Colonic mucosa (tissue), 4 donors: ENCODE data around the gene RREB1. TPM values are rescaled to one million over a fixed set of nuclear protein-coding genes. Genes with fewer than 3 reads are reported as not detected.

Experiments
- DNase-seq: peaks from one replicate; pipeline ENCODE4 v3.0.0-alpha.2; 2020
- H3K27ac ChIP-seq: fragments of 200-600 bp; one replicate; pipeline ENCODE4 v1.8.0; 2021
- H3K27me3 ChIP-seq: fragments of 200-600 bp; one replicate; pipeline ENCODE4 v1.8.0; 2021
- H3K36me3 ChIP-seq: fragments of 200-600 bp; one replicate; pipeline ENCODE4 v1.8.0; 2021
- H3K4me1 ChIP-seq: fragments of 200-600 bp; one replicate; pipeline ENCODE4 v1.8.0; 2021; ENCODE audit warnings: mild to moderate bottlenecking
- H3K4me3 ChIP-seq: fragments of 200-600 bp; one replicate; pipeline ENCODE4 v1.8.0; 2021
- H3K9ac ChIP-seq, 2 donors: one replicate each; pipeline ENCODE4 v1.7.0; 2013; ENCODE audit warnings: control low read depth in 2 of 2, low read depth in 2 of 2, low read length in 2 of 2
- H3K9me3 ChIP-seq: fragments of 200-600 bp; one replicate; pipeline ENCODE4 v1.8.0; 2021
- intact Hi-C: fragments of 100-400 bp; cut with DNase I; formaldehyde crosslinking; loops from one replicate; pipeline ENCODE4 v1.14.1; 2022
- total RNA-seq, 2 donors: library from RNA; stranded (reverse); fragmentation: NEBNext Ultra II Directional in 1 of 2; extraction: Animal tissue kit (Norgen Biotek cat#: 25700) in 1 of 2; gene quantifications; one replicate each; pipeline ENCODE4 v1.2.1, GENCODE V29; 2021
- TF ChIP-seq, protein P1 (sequence below): fragments of 200-600 bp; IDR thresholded peaks from one replicate; pipeline ENCODE4 v1.8.0; 2022; ENCODE audit warnings: antibody characterized with exemption, mild to moderate bottlenecking
- donor health status: healthy.
- donor health status: DM: no; HTN: no; CAD: no.
- donor health status: DM: no; HTN: no; CAD: no.

Gene RREB1
- total RNA-seq, 2 donors from 2014 or later, result 79.0 to 81.3 TPM

DNA sequence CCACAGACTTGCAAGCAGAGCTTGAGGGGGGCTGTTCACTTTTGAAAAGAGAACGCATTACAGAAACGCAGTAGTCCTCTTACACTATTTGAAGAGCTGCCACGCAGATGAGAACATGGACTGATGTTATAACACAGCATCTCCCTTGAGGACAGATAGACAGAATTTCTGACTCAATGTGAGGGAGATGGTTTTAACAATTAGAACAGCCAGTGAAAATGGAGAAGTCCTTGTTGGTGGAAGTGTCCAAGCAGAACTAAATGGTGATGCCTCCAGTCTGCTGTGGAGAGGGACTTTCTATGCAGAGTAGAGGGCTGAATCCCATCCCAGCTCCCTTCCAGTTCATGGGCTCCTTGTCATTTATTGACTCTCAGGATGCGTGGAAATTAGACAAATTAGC is 100.0 kb downstream of the RREB1 start:
- H3K36me3 ChIP-seq, result peaks cover 21% of the 10 kb centered on the region
- no peaks in the 10 kb centered on the region for H3K4me1 ChIP-seq
- TF ChIP-seq, protein P1, sequence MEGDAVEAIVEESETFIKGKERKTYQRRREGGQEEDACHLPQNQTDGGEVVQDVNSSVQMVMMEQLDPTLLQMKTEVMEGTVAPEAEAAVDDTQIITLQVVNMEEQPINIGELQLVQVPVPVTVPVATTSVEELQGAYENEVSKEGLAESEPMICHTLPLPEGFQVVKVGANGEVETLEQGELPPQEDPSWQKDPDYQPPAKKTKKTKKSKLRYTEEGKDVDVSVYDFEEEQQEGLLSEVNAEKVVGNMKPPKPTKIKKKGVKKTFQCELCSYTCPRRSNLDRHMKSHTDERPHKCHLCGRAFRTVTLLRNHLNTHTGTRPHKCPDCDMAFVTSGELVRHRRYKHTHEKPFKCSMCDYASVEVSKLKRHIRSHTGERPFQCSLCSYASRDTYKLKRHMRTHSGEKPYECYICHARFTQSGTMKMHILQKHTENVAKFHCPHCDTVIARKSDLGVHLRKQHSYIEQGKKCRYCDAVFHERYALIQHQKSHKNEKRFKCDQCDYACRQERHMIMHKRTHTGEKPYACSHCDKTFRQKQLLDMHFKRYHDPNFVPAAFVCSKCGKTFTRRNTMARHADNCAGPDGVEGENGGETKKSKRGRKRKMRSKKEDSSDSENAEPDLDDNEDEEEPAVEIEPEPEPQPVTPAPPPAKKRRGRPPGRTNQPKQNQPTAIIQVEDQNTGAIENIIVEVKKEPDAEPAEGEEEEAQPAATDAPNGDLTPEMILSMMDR, result no peak
- intact Hi-C loops, result no loop called here
- H3K27ac ChIP-seq, result no peak overlapping the region
- no peaks in the 10 kb centered on the region for H3K9me3 ChIP-seq
- no peak for DNase-seq
- H3K4me3 ChIP-seq, result no peak overlapping the region
- H3K9ac ChIP-seq, result no peak overlapping the region
- H3K27me3 ChIP-seq, result no peaks in the 10 kb centered on the region

DNA sequence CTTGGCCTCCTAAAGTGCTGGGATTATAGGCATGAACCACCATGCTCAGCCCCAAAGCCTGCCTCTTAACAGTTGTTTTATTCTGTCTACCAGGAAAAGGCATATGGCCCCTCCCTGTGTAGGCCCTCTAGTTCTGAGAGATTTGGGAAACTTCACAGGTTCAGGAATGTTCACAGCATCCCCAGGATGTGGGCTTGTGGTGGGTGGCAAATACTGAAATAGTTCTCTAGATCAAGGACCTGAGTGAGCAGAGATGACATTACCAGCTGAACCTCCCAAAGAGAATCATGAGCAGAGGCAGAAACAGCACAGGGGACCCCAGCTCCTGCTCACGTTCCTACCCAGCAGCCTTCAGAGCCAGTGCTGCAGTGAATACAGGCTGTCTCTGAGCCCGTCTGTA is 105.7 kb downstream of the RREB1 start:
- H3K4me1 ChIP-seq, result no peaks in the 10 kb centered on the region
- no peak for DNase-seq
- H3K9me3 ChIP-seq, result no peaks in the 10 kb centered on the region
- H3K27me3 ChIP-seq, result no peaks in the 10 kb centered on the region
- H3K36me3 ChIP-seq, result peaks cover 22% of the 10 kb centered on the region
- no peak overlapping the region for H3K9ac ChIP-seq
- no peak overlapping the region for H3K27ac ChIP-seq
- intact Hi-C loops, result no loop called here
- TF ChIP-seq, protein P1, result no peak
- H3K4me3 ChIP-seq, result no peak overlapping the region

DNA sequence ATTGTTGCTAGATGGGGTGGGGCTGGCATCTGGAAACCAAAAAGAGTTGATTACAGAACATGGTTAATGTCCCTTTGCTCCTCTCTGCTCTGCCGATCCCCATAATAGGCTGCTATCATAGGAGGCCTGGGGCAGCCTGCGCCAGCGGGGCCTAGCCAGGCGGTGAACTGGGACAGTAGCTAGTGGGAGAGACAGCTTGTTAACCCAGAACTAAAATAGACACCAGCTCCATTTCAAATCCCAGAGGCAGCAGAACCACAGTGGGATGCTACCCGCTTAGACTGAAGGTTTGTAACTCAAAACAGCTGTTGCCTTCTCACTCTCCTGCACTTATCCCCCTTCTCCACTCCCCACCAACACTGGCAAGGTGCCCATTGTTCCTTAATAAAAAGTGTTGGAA is 106.7 kb downstream of the RREB1 start:
- Histone ChIP-seq H3K27me3 (no peaks in the 10 kb centered on the region), H3K36me3 (peaks cover 22% of the 10 kb centered on the region), H3K9me3 (no peaks in the 10 kb centered on the region), H3K4me3 (no peak overlapping the region), H3K9ac (no peak overlapping the region), H3K4me1 (no peaks in the 10 kb centered on the region), H3K27ac (no peak overlapping the region)
- DNase-seq, result no peak
- TF ChIP-seq, protein P1, result no peak
- intact Hi-C loops, result no loop called here

DNA sequence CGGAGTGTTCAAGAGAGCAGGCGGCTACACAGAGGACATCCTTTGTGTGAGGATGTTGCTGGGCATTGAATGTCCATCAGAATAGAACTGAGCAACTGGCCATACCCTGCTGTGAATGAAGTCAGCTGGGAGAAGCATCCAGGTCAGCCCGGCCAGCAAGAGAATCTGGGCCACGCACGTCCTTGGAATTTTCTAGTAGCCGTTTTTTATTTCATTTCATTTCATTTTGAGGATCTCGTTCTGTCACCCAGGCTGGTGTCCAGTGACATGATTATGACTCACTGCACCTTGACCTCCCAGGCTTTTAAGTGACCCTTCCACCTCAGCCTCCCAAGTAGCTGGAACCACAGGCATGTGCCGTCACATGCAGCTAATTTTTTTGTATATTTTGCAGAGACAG is 107.4 kb downstream of the RREB1 start:
- TF ChIP-seq, protein P1, result no peak
- Histone ChIP-seq H3K4me3 (no peak overlapping the region), H3K27ac (no peak overlapping the region), H3K9ac (no peak overlapping the region), H3K36me3 (peaks cover 22% of the 10 kb centered on the region), H3K4me1 (no peaks in the 10 kb centered on the region), H3K9me3 (no peaks in the 10 kb centered on the region), H3K27me3 (no peaks in the 10 kb centered on the region)
- no peak for DNase-seq
- intact Hi-C loops, result no loop called here

DNA sequence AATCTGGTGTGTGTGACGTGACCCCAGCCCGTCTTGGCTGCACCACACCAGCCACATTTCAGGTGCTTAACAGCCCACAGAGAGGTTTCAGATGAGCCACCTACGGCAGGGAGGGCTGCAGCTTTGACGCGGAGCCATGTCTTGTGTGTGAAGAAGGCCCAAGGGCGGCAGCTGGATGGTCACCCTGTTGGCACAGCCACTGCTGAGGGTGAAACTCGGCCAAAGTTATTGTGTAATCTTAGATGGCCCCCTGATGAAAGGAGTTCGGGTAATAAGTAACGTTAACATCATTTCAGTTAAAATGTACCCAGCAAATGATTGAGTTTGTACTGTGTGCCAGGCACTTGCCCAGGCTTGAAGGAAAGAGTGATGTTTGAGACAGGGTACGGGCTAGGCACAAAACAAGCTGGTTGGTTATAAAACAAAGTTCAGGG is 108.1 kb downstream of the RREB1 start:
- intact Hi-C loops, result no loop called here
- H3K4me3 ChIP-seq, result no peak overlapping the region
- no peaks in the 10 kb centered on the region for H3K27me3 ChIP-seq
- no peaks in the 10 kb centered on the region for H3K4me1 ChIP-seq
- H3K9ac ChIP-seq, result no peak overlapping the region
- no peak for DNase-seq
- TF ChIP-seq, protein P1, result no peak
- H3K9me3 ChIP-seq, result no peaks in the 10 kb centered on the region
- H3K36me3 ChIP-seq, result peaks cover 22% of the 10 kb centered on the region
- no peak overlapping the region for H3K27ac ChIP-seq
